ENCODE data around the gene ROR2.

- TF ChIP-seq CTCF (IDR thresholded peaks at IDR 0.05) = no peak
- TF ChIP-seq POLR2A (IDR thresholded peaks at IDR 0.05) = no peak
These were observed 194.1 kb downstream of the ROR2 start for GRCh38 chr9:91755761-91756509.

Measured in heart left ventricle (tissue), 13 donors.